Activated naive CD4-positive, alpha-beta T cell (primary cell): ENCODE data around the gene GYG2.
"Not testable (repeated sequence)": the region's sequence is repeated elsewhere in the genome, so short reads cannot be mapped to it uniquely, and the experiment has no call there.

Source experiments
- DNase-seq, 4 experiments: peaks; one replicate each; lab custom pipeline; 2025; lab: John Stamatoyannopoulos, UW

GYG2 gene

GRCh38 chrX:2828344-2828958 lies at the start of gene GYG2:
TSS of gene GYG2 (plus strand) at chrX:2828930. CDS start at chrX:2830189, 1,259 bp downstream.
- DNase-seq, result no peak

GRCh38 chrX:2780472-2781225 lies 48.1 kb upstream of the GYG2 start:
- not testable (repeated sequence) for DNase-seq

- DNase-seq, result no peak
Measured at GRCh38 chrX:2781226-2781571, 47.5 kb upstream of the GYG2 start.

GRCh38 chrX:2781698-2782097 lies 47.0 kb upstream of the GYG2 start:
- DNase-seq, result no peak

- DNase-seq, result no peak
Measured at GRCh38 chrX:2782171-2782570, 46.6 kb upstream of the GYG2 start.

- DNase-seq, result no peak
Measured at GRCh38 chrX:2782778-2783177, 46.0 kb upstream of the GYG2 start.

- DNase-seq, result no peak
Measured at GRCh38 chrX:2784026-2784425, 44.7 kb upstream of the GYG2 start.

- DNase-seq, result no peak
Measured at GRCh38 chrX:2785538-2785937, 43.2 kb upstream of the GYG2 start.

- DNase-seq, result no peak
Measured at GRCh38 chrX:2788980-2789379, 39.8 kb upstream of the GYG2 start.

GRCh38 chrX:2789569-2789968 lies 39.2 kb upstream of the GYG2 start:
- no peak for DNase-seq

- no peak for DNase-seq
Measured at GRCh38 chrX:2793752-2794151, 35.0 kb upstream of the GYG2 start.

- DNase-seq, result no peak
Measured at GRCh38 chrX:2794336-2794735, 34.4 kb upstream of the GYG2 start.

- DNase-seq, result not testable (repeated sequence)
Measured at GRCh38 chrX:2796808-2797207, 31.9 kb upstream of the GYG2 start.

- no peak for DNase-seq
Measured at GRCh38 chrX:2799369-2799768, 29.4 kb upstream of the GYG2 start.

GRCh38 chrX:2799980-2800379 lies 28.8 kb upstream of the GYG2 start:
- DNase-seq, result not testable (repeated sequence)

GRCh38 chrX:2801223-2801622 lies 27.5 kb upstream of the GYG2 start:
- DNase-seq, result no peak

- DNase-seq, result not testable (repeated sequence)
Measured at GRCh38 chrX:2802376-2803090, 26.2 kb upstream of the GYG2 start.

- not testable (repeated sequence) for DNase-seq
Measured at GRCh38 chrX:2803486-2803885, 25.2 kb upstream of the GYG2 start.

- not testable (repeated sequence) for DNase-seq
Measured at GRCh38 chrX:2804106-2804843, 24.5 kb upstream of the GYG2 start.

- DNase-seq, result not testable (repeated sequence)
Measured at GRCh38 chrX:2804858-2805257, 23.9 kb upstream of the GYG2 start.

- no peak for DNase-seq
Measured at GRCh38 chrX:2811271-2811670, 17.5 kb upstream of the GYG2 start.

- DNase-seq, result peak in 3 of 4 experiments; percentile 1 to 17 (median 1)
Measured at GRCh38 chrX:2812161-2812907, 16.4 kb upstream of the GYG2 start.
